Measurements from ENCODE around the gene NUDCD3. TPM values are rescaled to one million over a fixed set of nuclear protein-coding genes. Genes with fewer than 3 reads are reported as not detected.
"Not testable (repeated sequence)": the region's sequence is repeated elsewhere in the genome, so short reads cannot be mapped to it uniquely, and the experiment has no call there.

The NUDCD3 gene
- total RNA-seq, 1 donor from 2014 or later, result 47.1 TPM

GRCh38 chr7:44449584-44449928, 40.9 kb downstream of the NUDCD3 start:
- DNase-seq (ENCODE audit: low spot score), result no peak
- no peak for ATAC-seq

GRCh38 chr7:44448922-44449583, 41.4 kb downstream of the NUDCD3 start:
- ATAC-seq (no peak), DNase-seq (ENCODE audit: low spot score) (no peak)

- DNase-seq (ENCODE audit: low spot score) (no peak), ATAC-seq (no peak)
These were observed 42.5 kb downstream of the NUDCD3 start for GRCh38 chr7:44447874-44448425.

GRCh38 chr7:44445986-44446671, 44.3 kb downstream of the NUDCD3 start:
- no peak for ATAC-seq

GRCh38 chr7:44441079-44441478, 49.4 kb downstream of the NUDCD3 start:
- ATAC-seq (no peak), DNase-seq (ENCODE audit: low spot score) (no peak)

More at GRCh38 chr7:44445986-44446671, 44.3 kb downstream of the NUDCD3 start:
- no peak for DNase-seq (ENCODE audit: low spot score)

- no peak for DNase-seq (ENCODE audit: low spot score)
- no peak for ATAC-seq
These were observed 49.8 kb downstream of the NUDCD3 start for GRCh38 chr7:44440577-44441078.

GRCh38 chr7:44439926-44440325, 50.5 kb downstream of the NUDCD3 start:
- ATAC-seq, result no peak
- DNase-seq (ENCODE audit: low spot score), result no peak

GRCh38 chr7:44438816-44439215, 51.6 kb downstream of the NUDCD3 start:
- ATAC-seq (no peak), DNase-seq (ENCODE audit: low spot score) (no peak)

GRCh38 chr7:44434201-44434600, 56.3 kb downstream of the NUDCD3 start:
- no peak for ATAC-seq
- DNase-seq (ENCODE audit: low spot score), result no peak

- DNase-seq (ENCODE audit: low spot score) (no peak), ATAC-seq (no peak)
These were observed 57.0 kb downstream of the NUDCD3 start for GRCh38 chr7:44433255-44434022.

GRCh38 chr7:44432381-44432977, 58.0 kb downstream of the NUDCD3 start:
- no peak for DNase-seq (ENCODE audit: low spot score)

GRCh38 chr7:44431091-44431608, 59.3 kb downstream of the NUDCD3 start:
- DNase-seq (ENCODE audit: low spot score) (no peak), ATAC-seq (peak; percentile 77)

More at GRCh38 chr7:44432381-44432977, 58.0 kb downstream of the NUDCD3 start:
- ATAC-seq, result no peak

- ATAC-seq (no peak), DNase-seq (ENCODE audit: low spot score) (no peak)
These were observed 60.4 kb downstream of the NUDCD3 start for GRCh38 chr7:44430054-44430453.

GRCh38 chr7:44424762-44425161, 65.7 kb downstream of the NUDCD3 start:
- not testable (repeated sequence) for DNase-seq (ENCODE audit: low spot score); ATAC-seq

- ATAC-seq (no peak), DNase-seq (ENCODE audit: low spot score) (no peak)
These were observed 73.5 kb downstream of the NUDCD3 start for GRCh38 chr7:44416941-44417340.

- DNase-seq (ENCODE audit: low spot score) (no peak), ATAC-seq (no peak)
These were observed 74.9 kb downstream of the NUDCD3 start for GRCh38 chr7:44415510-44415909.

GRCh38 chr7:44415047-44415446, 75.4 kb downstream of the NUDCD3 start:
- DNase-seq (ENCODE audit: low spot score) (no peak), ATAC-seq (no peak)

- ATAC-seq, result no peak
- no peak for DNase-seq (ENCODE audit: low spot score)
These were observed 79.2 kb downstream of the NUDCD3 start for GRCh38 chr7:44411306-44411705.

- ATAC-seq (no peak), DNase-seq (ENCODE audit: low spot score) (no peak)
These were observed 81.9 kb downstream of the NUDCD3 start for GRCh38 chr7:44408596-44408995.

- ATAC-seq (no peak), DNase-seq (ENCODE audit: low spot score) (no peak)
These were observed 86.7 kb downstream of the NUDCD3 start for GRCh38 chr7:44403775-44404174.
